Measurements from ENCODE around the gene TBX4. TPM values are rescaled to one million over a fixed set of nuclear protein-coding genes. Genes with fewer than 3 reads are reported as not detected.

The TBX4 gene
- total and polyA plus RNA-seq, 2 experiments from 2014 or later = not detected

DNA sequence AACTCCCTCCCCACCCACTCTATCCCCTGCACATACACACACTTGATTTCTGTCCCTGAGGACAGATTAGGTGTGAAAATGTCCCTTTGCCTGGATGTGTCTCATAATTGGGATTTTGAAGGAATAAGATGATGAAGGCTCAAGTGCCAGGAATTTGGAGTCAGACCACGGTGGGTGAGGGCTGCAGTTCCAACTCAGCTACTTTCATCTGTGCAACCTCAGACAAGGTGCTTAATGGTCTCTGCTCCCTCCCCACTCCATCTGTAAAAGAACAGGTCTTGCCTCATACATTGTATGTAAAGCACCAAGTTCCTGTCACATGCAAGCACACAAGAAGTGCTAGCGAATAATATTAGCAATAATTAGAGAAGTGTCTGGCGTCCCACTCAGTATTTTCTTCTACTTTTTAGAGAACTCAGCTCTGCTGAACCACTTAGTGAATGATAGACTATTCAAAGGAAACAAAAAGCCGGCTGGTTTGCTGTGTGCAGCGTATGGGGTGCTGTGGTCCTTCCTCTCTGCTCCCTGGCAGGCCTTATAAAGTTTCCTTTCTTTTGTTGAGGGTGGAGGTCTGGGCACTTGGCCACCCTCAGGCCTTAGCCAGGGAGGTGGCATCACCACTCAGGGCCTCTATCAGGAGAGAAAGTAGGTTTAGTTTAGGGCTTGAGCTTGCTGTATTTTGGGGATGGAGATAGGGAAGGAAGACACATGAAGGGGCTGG is 6.4 kb downstream of the TBX4 start:
- Histone ChIP-seq H3K4me3 (no peak overlapping the region), H3K9ac (no peak overlapping the region), H3K27me3 (replicated peaks; ENCODE audit: insufficient read depth) (peaks cover 93% of the 10 kb centered on the region), H3K9me2 (ENCODE audit: insufficient read depth) (no peaks in the 10 kb centered on the region), H3F3A (ENCODE audit: insufficient read depth) (no peaks in the 10 kb centered on the region), H3K79me2 (ENCODE audit: insufficient read depth) (no peaks in the 10 kb centered on the region), H3K27ac (no peak overlapping the region), H3K36me3 (ENCODE audit: low read depth) (no peaks in the 10 kb centered on the region), H4K20me1 (ENCODE audit: insufficient read depth) (no peaks in the 10 kb centered on the region), H3K4me1 (ENCODE audit: insufficient read depth) (no peaks in the 10 kb centered on the region), H2AFZ (no peak overlapping the region), H3K9me3 (ENCODE audit: low read depth) (no peaks in the 10 kb centered on the region), H3K4me2 (ENCODE audit: unreplicated experiment) (no peak overlapping the region)
- DNase-seq = no peak
- 54 to 56% methylated on average over 5 of the region's 5 CpGs for WGBS, 2 experiments (ENCODE audit: low coverage in 1 of 2, low lambda C conversion rate in 2 of 2, missing lambda C conversion rate in 2 of 2)
- TF ChIP-seq EZH2phosphoT487 (IDR thresholded peaks at IDR 0.05; ENCODE audit: insufficient read depth, low read depth) (no peak), EZH2 (IDR thresholded peaks at IDR 0.05; ENCODE audit: insufficient read depth, poor library complexity, severe bottlenecking) (no peak)
- in situ Hi-C loops (cut with MboI) = no loop called here

DNA sequence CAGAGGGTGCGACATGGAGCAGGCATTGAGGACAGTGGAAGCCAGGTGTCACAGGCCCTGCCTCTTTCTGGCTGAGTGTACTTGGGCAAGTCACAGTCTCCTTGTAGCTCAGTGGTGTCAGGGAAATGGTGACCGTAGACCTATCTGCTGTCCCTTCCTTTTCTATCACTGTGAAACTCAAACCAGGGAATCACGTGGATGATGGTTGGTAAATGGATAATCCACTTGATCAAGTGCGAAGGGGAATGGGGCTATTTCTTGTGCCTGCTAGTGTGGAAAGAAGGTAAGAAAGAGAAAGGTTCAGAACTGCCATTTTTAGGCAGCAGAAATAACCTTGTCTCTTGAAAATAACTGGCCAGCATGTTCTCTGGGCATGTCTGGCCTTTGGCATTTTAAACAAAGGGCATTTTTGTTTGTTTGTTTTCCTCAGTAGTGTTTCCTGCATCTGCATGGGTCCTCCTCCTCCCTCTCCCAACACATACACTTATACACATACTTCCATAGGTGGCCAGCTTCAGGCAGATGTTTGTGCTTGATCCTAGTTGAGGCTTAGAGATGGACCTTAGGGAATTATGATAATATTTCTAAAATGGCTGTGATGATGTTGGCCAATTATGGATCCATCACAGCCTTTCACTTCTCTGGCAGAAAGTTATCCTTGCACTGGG is 7.1 kb downstream of the TBX4 start:
- Histone ChIP-seq H3K4me1 (ENCODE audit: insufficient read depth) (no peaks in the 10 kb centered on the region), H3F3A (ENCODE audit: insufficient read depth) (no peaks in the 10 kb centered on the region), H2AFZ (no peak overlapping the region), H3K79me2 (ENCODE audit: insufficient read depth) (no peaks in the 10 kb centered on the region), H3K9ac (no peak overlapping the region), H4K20me1 (ENCODE audit: insufficient read depth) (no peaks in the 10 kb centered on the region), H3K36me3 (ENCODE audit: low read depth) (no peaks in the 10 kb centered on the region), H3K9me2 (ENCODE audit: insufficient read depth) (no peaks in the 10 kb centered on the region), H3K27me3 (replicated peaks; ENCODE audit: insufficient read depth) (peaks cover 86% of the 10 kb centered on the region), H3K4me3 (no peak overlapping the region), H3K4me2 (ENCODE audit: unreplicated experiment) (no peak overlapping the region), H3K27ac (no peak overlapping the region), H3K9me3 (ENCODE audit: low read depth) (no peaks in the 10 kb centered on the region)
- in situ Hi-C loops (cut with MboI) = no loop called here
- DNase-seq = no peak
- 86 to 89% methylated on average over 4 of the region's 4 CpGs for WGBS, 2 experiments (ENCODE audit: low coverage in 1 of 2, low lambda C conversion rate in 2 of 2, missing lambda C conversion rate in 2 of 2)
- TF ChIP-seq EZH2phosphoT487 (IDR thresholded peaks at IDR 0.05; ENCODE audit: insufficient read depth, low read depth) = no peak
- TF ChIP-seq EZH2 (IDR thresholded peaks at IDR 0.05; ENCODE audit: insufficient read depth, poor library complexity, severe bottlenecking) = no peak

DNA sequence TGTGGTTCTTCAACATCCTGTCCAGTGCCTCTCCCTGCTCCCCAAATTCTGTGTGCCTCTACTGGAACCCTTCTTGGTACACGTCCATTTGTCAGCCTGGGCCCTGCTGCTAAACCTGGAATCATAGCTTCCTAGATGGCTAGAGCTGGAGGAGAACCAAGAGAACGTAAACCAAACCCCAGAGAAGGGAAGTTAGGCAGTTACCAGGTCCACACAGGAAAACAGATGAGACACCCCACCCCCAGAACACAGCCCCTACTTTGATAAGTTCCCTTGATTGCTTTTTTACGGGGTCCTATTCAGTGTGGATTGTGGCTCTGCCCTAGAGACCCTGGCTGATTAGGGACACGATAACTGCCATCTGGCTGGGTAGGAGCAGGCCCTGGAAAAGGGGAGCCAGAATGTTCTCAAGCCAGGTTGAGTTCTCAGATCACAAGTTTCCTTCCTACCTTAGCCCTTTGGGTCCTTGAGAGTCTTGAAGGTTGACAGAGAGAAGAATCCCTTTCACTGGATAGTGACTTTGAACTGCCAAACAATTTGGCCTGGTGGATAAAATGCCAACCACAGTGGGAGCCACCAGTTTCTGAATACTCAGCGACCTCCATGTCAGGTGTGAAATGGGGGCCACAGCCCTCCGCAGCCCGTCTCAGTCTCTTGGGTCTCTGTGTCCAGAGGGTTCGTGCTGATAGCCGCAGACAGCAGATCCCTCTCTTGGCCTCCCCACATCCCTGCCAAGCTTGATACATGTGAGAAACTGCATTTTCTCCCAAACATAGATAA is 7.9 kb downstream of the TBX4 start:
- Histone ChIP-seq H3K79me2 (ENCODE audit: insufficient read depth) (no peaks in the 10 kb centered on the region), H3K9me3 (ENCODE audit: low read depth) (no peaks in the 10 kb centered on the region), H3K4me1 (ENCODE audit: insufficient read depth) (no peaks in the 10 kb centered on the region), H3K4me3 (no peak overlapping the region), H3K27me3 (replicated peaks; ENCODE audit: insufficient read depth) (peaks cover 78% of the 10 kb centered on the region), H3K9ac (no peak overlapping the region), H3K27ac (no peak overlapping the region), H3K36me3 (ENCODE audit: low read depth) (no peaks in the 10 kb centered on the region), H3F3A (ENCODE audit: insufficient read depth) (no peaks in the 10 kb centered on the region), H2AFZ (no peak overlapping the region), H4K20me1 (ENCODE audit: insufficient read depth) (no peaks in the 10 kb centered on the region), H3K4me2 (ENCODE audit: unreplicated experiment) (no peak overlapping the region), H3K9me2 (ENCODE audit: insufficient read depth) (no peaks in the 10 kb centered on the region)
- WGBS, 2 experiments (ENCODE audit: low coverage in 1 of 2, low lambda C conversion rate in 2 of 2, missing lambda C conversion rate in 2 of 2) = 62 to 69% methylated on average over 9 of the region's 9 CpGs
- in situ Hi-C loops (cut with MboI) = no loop called here
- no peak for TF ChIP-seq EZH2 (IDR thresholded peaks at IDR 0.05; ENCODE audit: insufficient read depth, poor library complexity, severe bottlenecking)
- no peak for TF ChIP-seq EZH2phosphoT487 (IDR thresholded peaks at IDR 0.05; ENCODE audit: insufficient read depth, low read depth)
- DNase-seq = no peak

DNA sequence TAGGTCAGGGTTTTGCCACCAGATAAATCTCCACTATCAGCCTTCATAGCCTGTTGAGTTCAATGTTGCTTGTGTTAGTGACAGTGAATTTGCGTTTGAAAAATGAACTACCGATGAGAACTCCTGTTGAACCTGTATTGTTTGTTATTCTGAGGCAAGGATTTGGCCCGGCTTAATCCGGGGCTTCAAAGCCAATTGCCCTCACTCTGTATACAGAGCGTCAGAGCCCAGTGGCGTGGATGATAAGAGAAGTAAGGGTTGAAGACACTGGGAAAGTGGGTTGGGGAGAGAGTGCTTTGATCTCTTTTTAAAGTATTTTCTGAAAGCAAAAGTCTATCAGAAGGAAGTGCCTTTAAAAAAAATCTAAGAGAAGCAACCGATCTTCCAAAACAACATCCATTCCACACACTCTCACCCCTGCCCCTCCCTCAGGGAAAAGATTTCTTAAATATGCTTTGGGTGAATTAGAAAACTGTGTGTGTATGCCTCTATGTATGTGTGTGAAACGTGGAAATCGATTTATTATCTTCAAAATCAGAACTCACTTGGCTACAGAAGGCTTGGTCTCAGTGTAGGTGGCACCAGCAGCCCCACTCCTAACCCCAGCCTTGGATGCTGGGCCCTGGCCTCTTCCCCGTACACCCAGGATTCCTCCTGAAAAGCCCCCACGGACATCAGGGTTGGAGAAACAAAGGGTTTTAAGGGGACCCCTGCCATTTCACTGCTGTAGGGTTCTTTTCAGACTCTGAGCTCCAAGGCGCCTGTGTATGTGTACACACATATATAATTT is 8.8 kb downstream of the TBX4 start:
- H3K27me3 ChIP-seq (replicated peaks; ENCODE audit: insufficient read depth) = peaks cover 70% of the 10 kb centered on the region

More for the DNA sequence above, 8.8 kb downstream of the TBX4 start:
- H3K36me3 ChIP-seq (ENCODE audit: low read depth) = no peaks in the 10 kb centered on the region
- H3K4me2 ChIP-seq (ENCODE audit: unreplicated experiment) = no peak overlapping the region
- H3K4me1 ChIP-seq (ENCODE audit: insufficient read depth) = no peaks in the 10 kb centered on the region
- no peaks in the 10 kb centered on the region for H3K9me2 ChIP-seq (ENCODE audit: insufficient read depth)
- no peak overlapping the region for H3K27ac ChIP-seq
- no peaks in the 10 kb centered on the region for H3F3A ChIP-seq (ENCODE audit: insufficient read depth)
- H3K9me3 ChIP-seq (ENCODE audit: low read depth) = no peaks in the 10 kb centered on the region
- 47 to 50% methylated on average over 12 of the region's 12 CpGs for WGBS, 2 experiments (ENCODE audit: low coverage in 1 of 2, low lambda C conversion rate in 2 of 2, missing lambda C conversion rate in 2 of 2)
- no peaks in the 10 kb centered on the region for H4K20me1 ChIP-seq (ENCODE audit: insufficient read depth)
- H2AFZ ChIP-seq = no peak overlapping the region
- in situ Hi-C loops (cut with MboI) = no loop called here
- no peak overlapping the region for H3K9ac ChIP-seq
- H3K79me2 ChIP-seq (ENCODE audit: insufficient read depth) = no peaks in the 10 kb centered on the region
- DNase-seq = no peak
- no peak overlapping the region for H3K4me3 ChIP-seq
- TF ChIP-seq EZH2phosphoT487 (IDR thresholded peaks at IDR 0.05; ENCODE audit: insufficient read depth, low read depth) (no peak), EZH2 (IDR thresholded peaks at IDR 0.05; ENCODE audit: insufficient read depth, poor library complexity, severe bottlenecking) (no peak)
